ENCODE measurements around the gene ZNF18.
A peak's percentile ranks its signal among the peaks of the same experiment; 100 is the strongest.
"Not testable (repeated sequence)": the region's sequence is repeated elsewhere in the genome, so short reads cannot be mapped to it uniquely, and the experiment has no call there.

Gene ZNF18

DNA sequence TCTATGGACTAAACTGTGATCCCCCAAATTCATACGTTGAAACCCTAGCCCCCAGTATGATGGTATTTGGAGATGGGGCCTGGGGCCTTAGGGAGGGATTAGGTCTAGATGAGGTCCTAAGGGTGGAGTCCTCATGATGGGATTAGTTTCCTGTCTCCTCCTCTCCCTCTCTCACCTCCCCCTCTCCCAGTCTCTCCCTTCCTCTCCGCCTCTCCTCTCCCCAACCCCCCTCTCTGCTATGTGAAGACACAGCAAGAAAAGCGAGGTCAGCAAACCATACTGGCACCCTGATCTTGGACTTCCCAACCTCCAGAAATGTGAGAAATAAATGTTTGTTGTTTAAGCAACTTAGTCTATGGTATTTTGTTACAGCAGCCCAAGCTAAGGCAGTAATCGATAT, 15.4 kb downstream of the ZNF18 start:
- no peak for DNase-seq

DNA sequence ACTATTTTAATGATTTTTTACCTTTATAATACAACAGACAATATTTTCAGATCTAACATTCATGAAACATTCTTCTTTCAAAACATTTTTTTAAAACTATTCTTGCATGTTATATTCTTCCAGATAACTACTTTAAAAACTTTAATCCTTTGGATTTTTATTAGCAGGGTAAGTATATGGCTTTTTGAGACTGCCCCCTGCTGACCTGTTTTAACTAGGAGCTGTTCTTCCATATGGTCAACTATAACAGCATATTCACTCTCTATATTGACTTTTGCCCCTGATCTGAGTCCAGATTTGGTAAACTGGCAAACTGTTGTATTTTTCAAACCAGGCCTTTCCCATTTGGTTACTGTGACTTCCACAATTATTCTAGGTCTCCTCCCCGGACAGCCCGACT, 16.5 kb downstream of the ZNF18 start:
- DNase-seq: no peak

DNA sequence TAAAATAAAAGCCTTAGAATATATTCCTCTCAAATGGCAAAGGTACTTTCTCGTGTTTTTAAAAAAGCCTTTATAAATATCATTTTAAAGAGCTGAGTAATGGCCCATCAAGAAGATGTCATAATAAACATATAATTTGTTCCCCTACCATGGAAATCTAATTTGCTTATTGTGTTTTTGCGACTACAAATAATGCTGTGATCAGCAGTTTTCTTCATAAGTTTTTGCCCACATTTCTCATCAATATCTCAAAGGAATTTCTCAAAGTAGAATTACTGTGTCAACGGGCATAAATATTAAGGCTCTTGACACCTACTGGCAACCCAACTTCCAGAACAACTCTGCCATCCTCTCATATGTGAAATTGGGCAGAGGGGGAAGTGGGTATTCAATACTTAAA, 17.5 kb downstream of the ZNF18 start:
- no peak for DNase-seq

DNA sequence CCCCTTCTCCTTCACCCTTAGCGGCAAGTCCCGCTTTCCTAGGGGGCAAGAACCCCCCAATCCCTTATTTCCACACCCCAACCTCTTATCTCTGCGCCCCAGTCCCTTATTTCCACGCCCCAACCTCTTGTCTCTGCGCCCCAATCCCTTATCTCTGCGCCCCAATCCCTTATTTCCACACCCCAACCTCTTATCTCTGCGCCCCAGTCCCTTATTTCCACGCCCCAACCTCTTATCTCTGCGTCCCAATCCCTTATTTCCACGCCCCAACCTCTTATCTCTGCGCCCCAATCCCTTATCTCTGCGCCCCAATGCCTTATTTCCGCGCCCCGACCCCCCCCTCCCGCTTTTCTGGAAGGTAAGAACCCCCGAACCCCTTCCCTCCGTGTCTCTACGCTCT, 24.5 kb downstream of the ZNF18 start:
- DNase-seq: not testable (repeated sequence)

DNA sequence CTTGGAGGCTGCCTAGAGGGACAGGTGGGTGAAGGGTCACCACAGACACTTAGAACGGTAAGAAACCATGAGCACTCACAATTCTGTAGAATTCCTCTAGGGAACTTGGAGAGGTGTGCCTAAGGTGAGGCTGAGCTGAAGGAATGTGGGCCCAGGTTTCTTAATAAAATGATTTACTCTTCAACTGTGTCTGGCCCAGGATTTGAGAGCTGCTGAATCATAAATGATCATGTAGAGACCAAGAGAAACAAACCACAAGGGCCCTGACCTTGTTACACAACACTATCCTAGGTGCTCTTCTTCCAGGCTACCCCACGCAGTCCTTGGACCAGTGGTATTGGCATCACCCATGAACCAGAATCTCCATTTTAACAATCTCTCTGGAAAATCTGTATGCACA, 27.7 kb downstream of the ZNF18 start:
- DNase-seq: no peak

DNA sequence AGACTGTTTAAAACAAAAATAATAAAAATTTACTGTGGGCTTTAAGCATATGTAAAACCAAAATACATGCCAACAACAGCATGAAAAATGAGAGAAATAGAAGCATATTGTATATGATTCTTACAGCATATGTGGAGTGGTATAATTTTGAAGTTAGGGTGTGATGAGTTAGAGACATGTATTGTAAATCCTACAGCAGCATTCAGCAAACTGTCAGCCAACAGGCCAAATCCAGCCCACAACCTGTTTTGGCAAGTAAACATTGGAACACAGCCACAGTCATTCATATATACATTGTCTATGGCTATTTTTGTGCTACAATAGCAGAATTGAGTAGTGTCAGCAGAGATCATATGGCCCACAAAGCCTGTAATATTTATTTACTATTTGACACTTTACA, 42.3 kb downstream of the ZNF18 start:
- DNase-seq: no peak

DNA sequence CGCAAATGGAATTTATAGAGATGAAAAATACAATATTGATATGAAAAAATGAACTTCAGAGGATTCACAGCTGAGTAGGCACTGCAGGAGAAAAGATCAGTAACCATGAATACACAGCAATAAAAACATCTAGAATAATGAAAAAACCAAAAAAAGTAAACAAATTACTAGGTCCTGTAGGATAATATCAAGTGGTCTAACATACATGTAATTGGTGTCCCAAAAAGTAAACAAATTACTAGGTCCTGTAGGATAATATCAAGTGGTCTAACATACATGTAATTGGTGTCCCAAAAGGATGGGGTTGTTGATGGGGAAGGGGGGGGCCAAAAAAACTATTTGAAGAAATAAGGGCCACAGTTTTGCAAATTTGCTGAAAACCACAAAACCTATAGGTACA, 43.4 kb downstream of the ZNF18 start:
- DNase-seq: no peak

DNA sequence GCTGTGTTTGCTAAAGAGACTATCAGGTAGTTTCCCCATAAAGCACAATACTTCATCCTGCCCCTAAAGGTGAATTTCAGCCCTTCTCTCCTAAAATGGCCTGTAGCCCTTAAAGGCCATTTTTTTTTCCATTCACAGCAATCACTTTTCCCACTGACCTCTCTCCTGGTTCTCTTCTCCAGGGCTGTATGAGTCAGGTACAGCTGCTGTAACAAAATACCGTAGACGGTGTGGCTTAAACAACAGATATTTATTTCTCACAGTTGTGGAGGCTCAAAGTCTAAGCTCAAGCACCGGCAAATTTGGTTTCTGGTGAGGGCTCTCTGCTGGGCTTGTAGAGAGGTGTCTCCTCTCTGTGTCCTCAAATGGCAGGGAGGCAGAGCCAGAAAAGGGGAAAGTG, 44.7 kb downstream of the ZNF18 start:
- no peak for DNase-seq

DNA sequence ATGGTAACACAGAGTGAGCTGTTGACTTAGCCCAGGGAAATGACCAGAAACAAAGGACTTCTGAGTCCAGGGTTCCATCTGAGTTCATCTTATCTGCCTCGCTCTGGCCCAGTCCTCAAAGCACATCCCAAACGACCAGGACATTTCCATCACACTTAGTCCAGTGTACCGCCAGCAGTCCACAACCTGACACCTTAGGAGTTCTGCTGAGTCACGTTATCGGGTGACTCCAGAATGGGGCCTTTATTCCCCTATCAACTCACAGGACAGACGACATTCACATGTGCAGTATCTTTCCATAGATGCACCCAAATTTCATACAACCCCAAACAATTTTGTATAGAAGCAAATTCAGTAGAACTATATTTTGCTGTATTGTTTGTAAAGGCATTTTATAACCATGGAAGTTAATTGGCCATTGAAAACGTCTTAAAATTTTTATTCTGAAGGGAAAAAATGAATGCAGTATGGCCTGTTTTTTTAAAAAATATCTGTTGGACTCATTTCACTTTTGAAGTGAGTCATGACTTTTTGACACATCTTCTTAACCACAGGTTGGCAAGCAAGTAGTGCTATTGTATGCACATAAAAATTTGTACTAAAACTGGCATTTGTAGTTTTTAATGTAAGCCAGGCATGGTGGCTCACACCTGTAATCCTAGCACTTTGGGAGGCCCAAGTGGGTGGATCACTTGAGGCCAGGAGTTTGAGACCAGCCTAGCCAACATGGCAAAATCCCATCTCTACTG, 46.3 kb downstream of the ZNF18 start:
- DNase-seq: no peak

DNA sequence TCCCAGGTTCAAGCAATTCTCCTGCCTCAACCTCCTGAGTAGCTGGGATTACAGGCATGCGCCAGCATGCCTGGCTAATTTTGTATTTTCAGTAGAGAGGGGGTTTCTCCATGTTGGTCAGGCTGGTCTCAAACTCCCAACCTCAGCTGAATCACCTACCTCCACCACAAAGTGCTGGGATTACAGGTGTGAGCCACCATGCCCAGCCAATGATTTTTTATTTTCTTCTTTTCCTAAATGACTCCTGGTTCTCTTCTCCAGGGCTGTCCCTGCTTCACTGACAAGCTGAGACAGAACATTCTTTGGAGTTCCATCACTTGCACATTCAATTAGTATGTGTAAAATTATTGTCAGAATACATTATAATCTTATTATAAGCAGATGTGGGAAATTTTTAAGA, 47.7 kb downstream of the ZNF18 start:
- DNase-seq: not testable (repeated sequence)

DNA sequence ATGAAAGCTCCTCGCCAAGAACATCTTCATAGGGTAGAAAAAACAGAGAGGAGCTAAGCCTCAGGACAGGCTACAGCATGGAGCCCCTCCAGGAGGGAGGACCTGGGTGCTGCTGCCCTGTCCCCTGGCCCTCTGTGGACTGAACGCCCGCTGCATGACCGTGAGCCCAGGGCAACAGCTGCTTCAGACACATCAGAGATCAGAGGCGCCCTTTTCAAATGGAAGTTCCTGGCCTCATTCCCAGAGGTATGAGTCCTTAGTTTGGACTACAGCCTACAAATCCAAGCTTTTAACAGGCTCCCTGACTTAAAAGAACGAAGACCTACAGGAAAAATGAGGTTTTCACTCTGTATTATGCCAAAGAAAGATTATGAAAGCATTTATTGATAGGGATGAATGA, 48.5 kb downstream of the ZNF18 start:
- peak; percentile 53 for DNase-seq

DNA sequence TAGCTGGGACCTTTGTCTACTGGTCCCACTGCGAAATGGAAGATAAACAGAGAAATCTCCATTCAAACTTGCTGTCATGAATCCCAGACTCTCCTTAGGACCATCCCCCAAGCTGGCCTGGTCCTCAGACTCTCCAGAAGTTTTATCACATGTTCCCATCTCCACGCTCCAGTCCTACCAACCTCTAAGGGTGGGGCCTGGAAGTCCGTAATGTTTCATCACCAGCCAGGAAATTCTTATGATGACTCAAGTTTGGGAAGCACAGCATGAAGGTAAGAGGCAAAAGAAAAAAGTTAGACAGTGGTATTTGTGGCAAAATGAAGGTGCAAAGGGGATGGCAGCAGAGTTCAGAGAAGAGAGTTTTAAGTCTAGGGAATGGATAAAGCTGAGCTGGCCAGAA, 52.7 kb downstream of the ZNF18 start:
- no peak for DNase-seq

DNA sequence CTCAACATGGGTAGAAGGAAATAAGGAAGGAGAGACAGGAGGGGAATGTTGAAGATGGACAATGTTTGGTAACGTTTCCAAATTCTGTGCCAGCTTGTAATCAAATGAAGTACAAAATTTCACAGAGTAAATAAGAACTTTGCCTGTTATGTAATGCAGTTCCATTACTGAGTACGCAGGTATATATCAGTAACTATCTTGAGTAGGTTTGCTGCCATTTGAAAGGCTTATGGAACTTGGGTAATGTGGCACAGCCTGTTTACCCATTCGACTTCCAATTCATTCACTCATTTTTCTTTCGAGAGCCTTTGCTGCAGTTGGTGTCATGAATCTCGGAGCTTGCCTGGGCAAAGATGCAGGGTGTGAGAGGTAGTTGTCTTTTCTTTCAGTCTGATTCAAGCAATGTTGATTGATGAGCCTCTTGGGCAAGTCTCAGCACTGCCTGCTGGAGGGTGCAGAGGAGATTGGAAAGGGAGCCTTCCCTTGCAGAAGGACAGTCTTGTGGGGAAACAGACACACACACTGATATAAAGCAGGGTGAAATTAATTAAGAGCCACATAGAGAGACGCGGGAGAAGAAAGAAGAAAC, 53.4 kb downstream of the ZNF18 start:
- no peak for DNase-seq

DNA sequence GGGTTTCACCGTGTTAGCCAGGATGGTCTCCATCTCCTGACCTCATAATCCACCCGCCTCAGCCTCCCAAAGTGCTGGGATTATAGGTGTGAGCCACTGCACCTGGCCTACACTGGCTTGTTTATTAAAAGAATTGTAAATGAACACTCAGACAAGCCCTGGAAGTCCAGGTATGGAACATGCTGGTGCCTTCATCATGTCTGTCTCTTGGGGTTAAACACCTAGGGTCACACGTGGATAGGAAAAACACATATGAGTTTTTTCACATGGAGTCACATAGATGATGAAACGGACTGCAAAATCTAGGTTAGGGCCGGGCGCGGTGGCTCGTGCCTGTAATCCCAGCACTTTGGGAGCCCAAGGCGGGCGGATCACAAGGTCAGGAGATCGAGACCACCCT, 54.2 kb downstream of the ZNF18 start:
- DNase-seq: not testable (repeated sequence)

DNA sequence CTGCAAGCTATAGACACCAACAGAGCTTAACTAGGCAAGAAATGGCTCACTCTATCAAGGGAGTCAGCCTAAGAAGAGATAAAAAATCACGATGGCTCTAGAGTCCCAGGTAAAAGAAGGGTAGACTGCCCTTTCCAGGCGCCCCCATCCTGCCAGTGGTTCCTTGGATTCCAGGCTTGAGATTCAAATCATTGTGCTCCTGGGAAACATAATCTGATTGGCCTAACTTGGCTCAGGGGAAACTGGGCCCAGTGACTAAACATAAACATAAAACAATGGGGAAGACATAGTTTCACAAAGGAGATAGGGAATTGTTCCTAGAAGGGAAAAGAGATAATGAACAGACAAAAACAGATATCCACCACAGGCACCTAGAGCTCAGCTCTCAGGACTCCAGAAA, 56.4 kb downstream of the ZNF18 start:
- DNase-seq: no peak

DNA sequence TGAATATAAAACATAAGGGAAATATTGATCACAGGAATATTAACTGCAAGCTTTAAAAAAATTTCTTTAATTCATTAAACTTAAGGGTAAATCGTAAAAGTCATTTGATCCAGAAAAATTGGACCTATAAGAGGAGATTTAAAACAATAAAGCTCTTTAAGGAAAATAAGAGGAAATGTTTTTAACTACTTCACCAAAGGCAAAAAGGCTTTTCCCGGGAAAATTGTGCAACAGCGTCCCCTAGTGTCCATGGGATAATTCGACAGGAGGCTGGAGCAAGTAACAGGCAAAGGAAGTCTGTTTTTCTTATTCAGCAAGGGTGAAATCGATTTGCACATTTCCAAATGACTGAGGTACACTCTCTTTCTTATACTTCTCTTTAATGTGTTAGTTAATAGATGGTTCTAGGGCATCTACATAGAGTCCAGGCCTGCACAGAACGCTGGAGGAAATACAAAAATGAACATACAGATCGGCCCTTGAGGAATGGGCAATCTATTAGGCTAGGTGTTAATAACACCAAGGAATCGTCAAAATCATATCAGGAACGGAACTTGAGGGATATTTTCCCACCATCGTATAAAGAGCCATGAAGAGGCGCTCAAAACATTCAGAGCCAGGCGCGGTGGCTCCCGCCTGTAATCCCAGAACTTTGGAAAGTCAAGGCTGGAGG, 61.4 kb downstream of the ZNF18 start:
- DNase-seq: peak; percentile 53

DNA sequence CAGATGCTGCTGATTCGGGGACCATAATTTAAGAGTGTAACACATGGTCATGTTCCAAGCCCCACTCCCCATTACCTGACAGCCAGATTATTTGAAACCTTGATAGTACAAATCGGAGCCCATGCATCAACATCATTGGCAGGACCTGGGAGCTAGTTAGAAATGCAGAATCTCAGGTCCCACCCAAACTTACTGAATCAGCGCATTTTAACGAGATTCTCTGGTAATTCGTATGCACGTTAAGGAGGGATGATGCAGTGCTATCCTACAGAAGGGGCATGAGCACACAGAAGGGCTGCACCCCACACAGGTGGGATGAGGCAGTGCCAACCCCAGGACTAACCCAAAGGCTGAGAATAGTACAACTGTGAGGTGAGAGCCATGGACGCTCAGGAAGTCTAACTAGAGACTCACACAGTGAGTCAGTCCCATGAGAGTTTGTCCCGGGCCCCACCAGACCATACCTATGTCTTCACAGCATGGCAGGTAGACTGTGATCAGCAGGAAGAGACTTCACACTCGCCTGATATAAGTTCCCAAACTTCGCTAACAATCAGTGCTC, 64.9 kb downstream of the ZNF18 start:
- no peak for DNase-seq

DNA sequence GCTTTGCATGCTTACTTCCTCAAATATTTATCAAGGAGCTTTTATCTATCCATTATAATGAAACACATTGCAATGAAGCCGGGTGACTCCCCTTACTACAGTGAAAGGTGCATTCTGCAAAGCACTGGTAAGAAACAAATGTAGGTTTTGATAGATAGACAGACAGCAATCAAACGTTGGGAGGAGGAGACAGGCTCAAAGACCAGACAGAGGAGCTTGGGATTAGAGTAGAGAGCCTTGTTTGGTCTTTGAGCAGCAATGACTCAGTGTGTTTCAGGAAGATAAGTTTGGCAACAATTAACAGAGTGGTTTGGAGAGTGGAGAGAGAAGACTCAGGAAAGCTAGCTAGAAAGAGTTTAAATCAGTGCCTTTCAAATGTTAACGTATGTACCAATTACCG, 68.8 kb downstream of the ZNF18 start:
- DNase-seq: no peak

Measured in fibroblast of skin of scalp (primary cell).